Lung (tissue), 12 donors: ENCODE results near the gene OPN1SW. TPM values are rescaled to one million over a fixed set of nuclear protein-coding genes. Genes with fewer than 3 reads are reported as not detected.

Experiments
- ATAC-seq: fragments of 200-7000 bp; cut with Tn5 transposase; one replicate; pipeline ENCODE4 v1.9.1; 2020; ENCODE audit warnings: moderate number of reproducible peaks; ENCODE audit not compliant: insufficient read depth, low FRiP score
- DNase-seq, 3 donors: peaks; one replicate each; pipeline ENCODE4 v3.0.0-alpha.2; 2013 to 2017
- H3K27ac ChIP-seq, 2 donors: one replicate each; pipeline ENCODE4 v1.5.1; 2013; ENCODE audit warnings: mild to moderate bottlenecking in 2 of 2, moderate library complexity in 2 of 2, control low read depth in 1 of 2, inconsistent platforms in 1 of 2, low read depth in 1 of 2, low read length in 1 of 2
- H3K27me3 ChIP-seq, 3 donors: one replicate each; pipeline ENCODE4 v1.5.1; 2013; ENCODE audit warnings: low read length in 2 of 3; ENCODE audit not compliant: control insufficient read depth in 3 of 3, insufficient read depth in 3 of 3
- H3K36me3 ChIP-seq, 4 donors: one replicate each; pipeline ENCODE4 v1.5.1; 2013; ENCODE audit warnings: low read length in 4 of 4, mild to moderate bottlenecking in 1 of 4, moderate library complexity in 1 of 4; ENCODE audit not compliant: control insufficient read depth in 4 of 4, insufficient read depth in 4 of 4
- H3K4me1 ChIP-seq, 5 donors: one replicate each; pipeline ENCODE4 v1.5.1; 2013; ENCODE audit warnings: low read length in 5 of 5, mild to moderate bottlenecking in 2 of 5, moderate library complexity in 1 of 5; ENCODE audit not compliant: control insufficient read depth in 5 of 5, insufficient read depth in 5 of 5
- H3K4me3 ChIP-seq: one replicate; pipeline ENCODE4 v1.5.1; 2013; ENCODE audit warnings: mild to moderate bottlenecking, control low read depth, moderate library complexity
- H3K9ac ChIP-seq, 2 donors: one replicate each; pipeline ENCODE4 v1.5.1; 2013; ENCODE audit warnings: low read length in 2 of 2, control low read depth in 1 of 2; ENCODE audit not compliant: insufficient read depth in 1 of 2
- H3K9me3 ChIP-seq, 4 donors: one replicate each; pipeline ENCODE4 v1.5.1; 2013; ENCODE audit warnings: low read length in 3 of 4, mild to moderate bottlenecking in 1 of 4, moderate library complexity in 1 of 4; ENCODE audit not compliant: control insufficient read depth in 4 of 4, insufficient read depth in 3 of 4
- CTCF ChIP-seq: IDR thresholded peaks from 2 replicates; pipeline ENCODE4 v1.5.1; 2012; ENCODE audit warnings: mild to moderate bottlenecking; ENCODE audit errors: control extremely low read depth, extremely low read depth
- WGBS, 2 donors: extraction: QIAGEN DNeasy Blood & Tissue Kit; methylation state at CpG; one replicate each; pipeline ENCODE4 v1.1.7; 2013; 5-methylcytosine and 5-hydroxymethylcytosine counted together
- polyA plus RNA-seq, 2 donors: library from polyadenylated mRNA; stranded (reverse); fragments of 200-250 nt; gene quantifications; one replicate each; pipeline ENCODE4 v1.2.1, GENCODE V29; 2013
- total RNA-seq, 2 donors: library from RNA; depleted of rRNA in 1 of 2; stranded (reverse); fragments of >200 nt in 1 of 2; gene quantifications; one replicate each; pipeline ENCODE4 v1.2.1, GENCODE V29; 2014 to 2021
- donor health status: control.
- donor health status: control.
- donor health status: Bipolar disorder and iron deficiency.
- donor health status: healthy.
- donor health status: DM: yes; HTN: yes; CAD: no.

The OPN1SW gene
- total and polyA plus RNA-seq, 4 donors: not detected

- Histone ChIP-seq H3K4me3 (no peak overlapping the region), H3K36me3 (peaks cover 0 to 11% (median 4%) of the 10 kb centered on the region in 4 donors), H3K9me3 (peaks cover 0 to 2% (median 0%) of the 10 kb centered on the region in 4 donors), H3K4me1 (no peaks in the 10 kb centered on the region), H3K27ac (no peak overlapping the region), H3K9ac (no peak overlapping the region), H3K27me3 (no peaks in the 10 kb centered on the region)
- DNase-seq: no peak
- WGBS, 2 donors: 84 to 93% methylated on average over 6 of the region's 6 CpGs
- no peak for ATAC-seq
- TF ChIP-seq CTCF: no peak
Observed at GRCh38 chr7:128804484-128804883, 28.9 kb upstream of the OPN1SW start.

GRCh38 chr7:128801667-128802418 is 26.2 kb upstream of the OPN1SW start:
- H3K27me3 ChIP-seq: no peaks in the 10 kb centered on the region
- DNase-seq (no peak), ATAC-seq (no peak)
- TF ChIP-seq CTCF: no peak
- H3K4me1 ChIP-seq: no peaks in the 10 kb centered on the region
- H3K9ac ChIP-seq: no peak overlapping the region
- H3K4me3 ChIP-seq: no peak overlapping the region
- H3K27ac ChIP-seq: no peak overlapping the region
- WGBS, 2 donors: 74 to 93% methylated on average over 2 of the region's 2 CpGs
- peaks cover 0 to 8% (median 1%) of the 10 kb centered on the region in 4 donors for H3K36me3 ChIP-seq
- H3K9me3 ChIP-seq: no peaks in the 10 kb centered on the region

- DNase-seq: no peak
- WGBS, 2 donors: 96 to 97% methylated on average over 9 of the region's 9 CpGs
- ATAC-seq: no peak
Observed at GRCh38 chr7:128801003-128801402, 25.4 kb upstream of the OPN1SW start.

More at GRCh38 chr7:128801003-128801402, 25.4 kb upstream of the OPN1SW start:
- Histone ChIP-seq H3K36me3 (peaks cover 0 to 4% (median 1%) of the 10 kb centered on the region in 4 donors), H3K9ac (no peak overlapping the region), H3K9me3 (no peaks in the 10 kb centered on the region), H3K27me3 (no peaks in the 10 kb centered on the region), H3K4me1 (no peaks in the 10 kb centered on the region), H3K27ac (no peak overlapping the region), H3K4me3 (no peak overlapping the region)
- no peak for TF ChIP-seq CTCF
